CD4-positive, CD25-positive, alpha-beta regulatory T cell (primary cell): ENCODE results near the gene ADAM12. TPM values are rescaled to one million over a fixed set of nuclear protein-coding genes. Genes with fewer than 3 reads are reported as not detected.

Source experiments
- ATAC-seq, 2 donors: fragments of 150-1000 bp; cut with Tn5 transposase; one replicate each; pipeline ENCODE4 v1.10.0; 2021; ENCODE audit warnings: low read depth in 2 of 2, moderate number of reproducible peaks in 2 of 2, moderate library complexity in 1 of 2
- DNase-seq, 3 donors: peaks; one replicate each; pipeline versions ENCODE4 v3.0.0 to v3.0.0-alpha.2; 2012 to 2022; ENCODE audit warnings: mixed read lengths in 1 of 3
- H3K27ac ChIP-seq: one replicate; pipeline ENCODE4 v1.7.0; 2013; ENCODE audit warnings: mild to moderate bottlenecking, low read length; ENCODE audit not compliant: insufficient read depth, poor library complexity, severe bottlenecking
- H3K27me3 ChIP-seq: one replicate; pipeline ENCODE4 v1.7.0; 2013; ENCODE audit warnings: low read length; ENCODE audit not compliant: control insufficient read depth, insufficient read depth
- H3K36me3 ChIP-seq: one replicate; pipeline ENCODE4 v1.7.0; 2013; ENCODE audit warnings: mild to moderate bottlenecking, low read length, moderate library complexity; ENCODE audit not compliant: control insufficient read depth, insufficient read depth
- H3K4me1 ChIP-seq: 2 replicates; pipeline ENCODE4 v1.7.0; 2013; ENCODE audit warnings: mild to moderate bottlenecking, low read length; ENCODE audit not compliant: insufficient read depth, control insufficient read depth, poor library complexity, severe bottlenecking
- H3K4me3 ChIP-seq: one replicate; pipeline ENCODE4 v1.7.0; 2013; ENCODE audit warnings: low read depth, mild to moderate bottlenecking, low read length, moderate library complexity
- H3K9me3 ChIP-seq, 2 experiments: 1 replicate in 1 of 2; 2 replicates in 1 of 2; pipeline ENCODE4 v1.7.0; 2013; ENCODE audit warnings: low read length in 2 of 2, mild to moderate bottlenecking in 1 of 2, moderate library complexity in 1 of 2; ENCODE audit not compliant: control insufficient read depth in 2 of 2
- H3K27ac Mint-ChIP-seq, 3 donors: one replicate each; pipeline ENCODE4 v1.8.0; 2020 to 2022; ENCODE audit warnings: mild to moderate bottlenecking in 3 of 3, mixed read lengths in 3 of 3, moderate library complexity in 2 of 3
- H3K27me3 Mint-ChIP-seq: one replicate; pipeline ENCODE4 v1.8.0; 2022; ENCODE audit warnings: mild to moderate bottlenecking, mixed read lengths
- H3K36me3 Mint-ChIP-seq: one replicate; pipeline ENCODE4 v1.8.0; 2020; ENCODE audit warnings: mixed read lengths
- H3K4me1 Mint-ChIP-seq, 4 donors: one replicate each; pipeline ENCODE4 v1.8.0; 2020 to 2022; ENCODE audit warnings: mixed read lengths in 4 of 4, mild to moderate bottlenecking in 1 of 4
- H3K4me3 Mint-ChIP-seq, 4 donors: one replicate each; pipeline ENCODE4 v1.8.0; 2020 to 2022; ENCODE audit warnings: mild to moderate bottlenecking in 4 of 4, mixed read lengths in 4 of 4, moderate library complexity in 3 of 4
- H3K9me3 Mint-ChIP-seq, 7 donors: one replicate each; pipeline ENCODE4 v1.8.0; 2020 to 2022; ENCODE audit warnings: mixed read lengths in 7 of 7, mild to moderate bottlenecking in 3 of 7, moderate library complexity in 2 of 7
- polyA plus RNA-seq, 4 donors: library from polyadenylated mRNA; unstranded; fragments of 300-500 nt; fragmentation: Illumina TruSeq; gene quantifications; one replicate each; pipeline ENCODE4 v1.2.3, GENCODE V29; 2021
- total RNA-seq: library from RNA; stranded (reverse); gene quantifications from one replicate; pipeline ENCODE4 v1.2.3, GENCODE V29; 2022

The ADAM12 gene
- total and polyA plus RNA-seq, 5 donors from 2014 or later = 1.3 to 3.8 (median 1.9) TPM

DNA sequence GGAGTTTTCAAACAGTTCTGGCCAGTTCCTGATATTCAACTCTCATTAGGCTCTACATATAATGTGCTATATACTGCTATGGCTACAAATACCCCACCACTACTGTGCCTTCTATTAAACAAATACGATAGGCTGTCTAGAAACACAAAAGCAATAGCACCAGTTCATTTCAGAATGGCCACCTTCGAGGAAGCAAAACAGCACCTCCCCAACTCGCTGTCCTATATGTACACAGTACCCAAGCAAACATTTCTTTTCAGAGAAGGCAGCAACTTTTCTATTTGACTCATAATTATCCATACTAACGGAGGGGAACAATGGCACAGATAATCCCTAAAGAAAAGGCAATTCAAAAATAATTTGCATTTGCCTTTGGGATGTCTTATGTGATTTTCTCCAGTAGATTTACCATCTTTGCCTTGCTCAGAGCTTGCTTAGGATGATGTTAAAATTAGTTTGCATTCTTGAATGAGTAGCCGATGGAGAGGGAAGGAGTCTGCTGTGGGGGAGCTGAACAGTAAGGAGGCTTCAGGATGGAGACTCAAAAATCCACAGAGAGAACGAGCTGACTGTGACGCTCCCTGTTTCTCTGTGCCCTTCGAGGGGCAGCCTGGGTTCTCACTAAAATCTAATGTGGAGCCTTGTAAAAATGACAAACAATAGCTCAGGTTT is 273.3 kb downstream of the ADAM12 start:
- Histone ChIP-seq H3K27me3 (no peaks in the 10 kb centered on the region), H3K27ac (no peak overlapping the region), H3K4me1 (no peaks in the 10 kb centered on the region), H3K9me3 (no peaks in the 10 kb centered on the region), H3K36me3 (no peaks in the 10 kb centered on the region), H3K4me3 (no peak overlapping the region)
- DNase-seq (no peak), ATAC-seq (no peak)
- H3K36me3 Mint-ChIP-seq = no peaks in the 10 kb centered on the region
- H3K27ac Mint-ChIP-seq = no peak overlapping the region
- peaks cover 0 to 6% (median 0%) of the 10 kb centered on the region in 7 donors for H3K9me3 Mint-ChIP-seq
- H3K4me3 Mint-ChIP-seq = no peak overlapping the region
- peaks cover 5% of the 10 kb centered on the region for H3K27me3 Mint-ChIP-seq
- no peaks in the 10 kb centered on the region for H3K4me1 Mint-ChIP-seq

DNA sequence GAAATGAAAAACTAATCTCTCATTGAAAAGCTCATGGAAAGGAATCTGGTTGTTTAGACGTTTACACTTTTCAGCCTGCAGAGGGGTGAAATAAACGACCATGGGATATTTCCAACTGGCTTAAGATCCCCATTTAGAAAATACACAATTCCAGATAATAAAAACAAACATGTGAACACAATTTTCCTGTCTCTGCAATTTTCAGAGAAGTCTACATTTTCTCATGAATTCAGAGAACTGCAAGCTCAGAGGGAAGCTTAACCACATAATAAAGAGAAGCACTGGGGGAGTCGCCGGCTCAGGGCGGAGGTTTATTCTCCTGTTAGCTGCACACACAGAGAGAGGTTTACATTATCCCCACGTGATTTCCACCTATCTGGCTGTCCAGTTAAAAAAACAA is 276.8 kb downstream of the ADAM12 start:
- Mint-ChIP-seq H3K36me3 (no peaks in the 10 kb centered on the region), H3K27ac (no peak overlapping the region), H3K4me1 (no peaks in the 10 kb centered on the region), H3K9me3 (peaks cover 0 to 6% (median 0%) of the 10 kb centered on the region in 7 donors), H3K4me3 (no peak overlapping the region), H3K27me3 (peaks cover 9% of the 10 kb centered on the region)
- H3K27me3 ChIP-seq = no peaks in the 10 kb centered on the region
- no peaks in the 10 kb centered on the region for H3K9me3 ChIP-seq
- ATAC-seq (no peak), DNase-seq (no peak)
- H3K27ac ChIP-seq = no peak overlapping the region
- no peaks in the 10 kb centered on the region for H3K36me3 ChIP-seq
- no peaks in the 10 kb centered on the region for H3K4me1 ChIP-seq
- no peak overlapping the region for H3K4me3 ChIP-seq

DNA sequence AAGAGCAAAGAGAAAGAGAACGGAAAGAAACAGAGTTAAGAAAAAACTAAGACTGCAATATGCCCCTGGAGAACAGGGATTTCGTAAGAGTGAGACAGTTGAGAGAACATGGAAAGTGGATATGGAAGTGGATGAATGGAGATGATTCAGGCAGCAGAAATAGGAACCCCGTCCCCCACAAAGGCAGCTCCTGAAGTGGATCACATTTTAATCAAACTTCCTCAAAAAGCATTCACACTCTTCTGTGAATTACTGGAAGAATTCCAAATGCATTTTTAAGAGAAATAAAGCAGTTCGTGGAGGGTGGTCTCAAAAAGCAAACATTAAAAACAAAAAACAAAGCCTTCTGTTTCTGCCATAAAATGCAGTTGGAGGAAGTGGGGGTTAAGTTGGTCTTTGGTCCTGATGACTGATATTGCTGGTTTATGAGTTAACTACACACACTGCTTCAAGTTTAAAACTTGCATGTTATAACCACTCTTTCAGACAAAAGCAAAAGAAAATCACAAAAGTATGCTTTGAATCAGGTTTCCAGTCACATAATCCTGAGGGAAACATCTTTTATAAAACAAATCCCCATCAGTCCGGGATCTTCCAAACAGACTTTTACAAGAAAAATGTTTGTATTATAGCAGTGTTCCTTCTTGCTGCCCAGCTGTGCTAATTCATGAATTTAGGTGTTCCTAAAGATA is 277.6 kb downstream of the ADAM12 start:
- peaks cover 0 to 6% (median 0%) of the 10 kb centered on the region in 7 donors for H3K9me3 Mint-ChIP-seq
- H3K27me3 Mint-ChIP-seq = peaks cover 9% of the 10 kb centered on the region
- no peaks in the 10 kb centered on the region for H3K36me3 ChIP-seq
- H3K27me3 ChIP-seq = no peaks in the 10 kb centered on the region
- H3K36me3 Mint-ChIP-seq = no peaks in the 10 kb centered on the region
- no peak overlapping the region for H3K27ac ChIP-seq
- H3K4me1 ChIP-seq = no peaks in the 10 kb centered on the region
- H3K4me1 Mint-ChIP-seq = no peaks in the 10 kb centered on the region
- no peak for ATAC-seq
- no peak for DNase-seq
- H3K9me3 ChIP-seq = no peaks in the 10 kb centered on the region
- H3K27ac Mint-ChIP-seq = no peak overlapping the region
- no peak overlapping the region for H3K4me3 Mint-ChIP-seq
- H3K4me3 ChIP-seq = no peak overlapping the region

DNA sequence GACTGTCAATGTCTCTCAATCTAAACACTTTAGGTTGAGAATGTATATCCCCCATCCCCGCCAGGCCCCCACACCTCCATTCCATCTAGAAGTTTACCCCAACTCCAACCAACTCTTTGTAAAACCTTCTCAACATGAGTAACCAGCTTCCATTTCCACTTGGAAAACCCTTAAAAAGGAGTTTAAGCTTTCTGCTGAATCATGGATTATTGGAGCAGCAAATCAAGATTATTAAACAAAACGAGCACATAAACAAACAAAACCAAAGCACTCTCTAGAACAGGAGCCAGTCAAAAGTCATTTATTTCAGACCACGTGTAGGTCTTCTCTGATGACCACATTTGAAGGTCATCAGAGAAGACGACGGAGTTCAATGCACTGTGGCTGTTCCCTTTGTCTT is 278.4 kb downstream of the ADAM12 start:
- no peaks in the 10 kb centered on the region for H3K4me1 ChIP-seq
- no peaks in the 10 kb centered on the region for H3K36me3 Mint-ChIP-seq
- no peak overlapping the region for H3K27ac Mint-ChIP-seq
- no peak overlapping the region for H3K4me3 Mint-ChIP-seq
- H3K4me1 Mint-ChIP-seq = no peaks in the 10 kb centered on the region
- ATAC-seq = no peak
- H3K9me3 ChIP-seq = no peaks in the 10 kb centered on the region
- H3K27me3 Mint-ChIP-seq = peaks cover 9% of the 10 kb centered on the region
- H3K36me3 ChIP-seq = no peaks in the 10 kb centered on the region
- H3K9me3 Mint-ChIP-seq = peaks cover 0 to 6% (median 0%) of the 10 kb centered on the region in 7 donors
- no peak overlapping the region for H3K4me3 ChIP-seq
- H3K27me3 ChIP-seq = no peaks in the 10 kb centered on the region
- DNase-seq = no peak
- H3K27ac ChIP-seq = no peak overlapping the region

DNA sequence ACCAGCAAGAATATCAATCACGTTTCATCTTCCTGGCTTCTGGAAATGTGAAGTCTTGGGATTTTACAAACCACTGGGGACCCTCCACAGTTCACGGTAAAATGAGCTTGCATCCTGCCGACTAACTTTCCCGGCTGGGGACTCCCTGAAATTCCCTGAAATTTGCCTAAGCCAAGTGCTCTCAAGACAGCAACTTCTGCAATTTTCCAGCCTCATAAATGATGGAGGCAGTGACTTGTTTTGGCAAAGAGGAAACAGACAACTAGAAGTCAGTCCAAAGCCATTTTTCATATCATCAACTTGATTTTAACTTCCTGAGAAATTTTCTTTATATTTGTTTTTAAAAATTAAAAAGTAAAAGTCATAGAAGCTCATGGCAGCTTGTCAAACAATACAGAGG is 279.6 kb downstream of the ADAM12 start:
- peaks cover 0 to 6% (median 0%) of the 10 kb centered on the region in 7 donors for H3K9me3 Mint-ChIP-seq
- no peak overlapping the region for H3K27ac ChIP-seq
- H3K4me3 ChIP-seq = no peak overlapping the region
- H3K27me3 Mint-ChIP-seq = peaks cover 9% of the 10 kb centered on the region
- H3K4me3 Mint-ChIP-seq = no peak overlapping the region
- H3K9me3 ChIP-seq = no peaks in the 10 kb centered on the region
- H3K27ac Mint-ChIP-seq = no peak overlapping the region
- H3K36me3 ChIP-seq = no peaks in the 10 kb centered on the region
- no peak for DNase-seq
- H3K36me3 Mint-ChIP-seq = no peaks in the 10 kb centered on the region
- no peaks in the 10 kb centered on the region for H3K27me3 ChIP-seq
- H3K4me1 Mint-ChIP-seq = no peaks in the 10 kb centered on the region
- ATAC-seq = no peak
- no peaks in the 10 kb centered on the region for H3K4me1 ChIP-seq

DNA sequence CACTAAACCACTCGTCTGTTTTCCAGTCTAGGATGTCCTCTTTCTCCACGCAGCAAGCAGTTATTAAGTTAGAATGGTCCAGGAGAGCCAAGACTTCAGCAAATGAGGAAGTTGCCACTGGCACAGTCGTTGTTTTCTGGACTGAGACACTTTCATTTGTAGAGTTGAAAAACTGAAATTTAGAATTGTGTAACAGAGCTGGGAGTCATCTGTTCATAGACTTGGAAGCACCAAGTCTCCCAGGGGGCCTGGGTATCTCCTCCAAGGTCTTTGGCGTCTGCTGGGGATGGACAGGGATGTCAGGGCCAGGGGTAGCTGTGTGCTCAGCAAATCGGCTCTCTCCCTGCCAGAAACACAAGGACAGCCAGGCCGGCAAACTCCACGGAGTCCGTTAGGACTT is 283.5 kb downstream of the ADAM12 start:
- no peak for ATAC-seq
- peaks cover 2% of the 10 kb centered on the region for H3K27me3 Mint-ChIP-seq
- no peaks in the 10 kb centered on the region for H3K36me3 Mint-ChIP-seq

DNA sequence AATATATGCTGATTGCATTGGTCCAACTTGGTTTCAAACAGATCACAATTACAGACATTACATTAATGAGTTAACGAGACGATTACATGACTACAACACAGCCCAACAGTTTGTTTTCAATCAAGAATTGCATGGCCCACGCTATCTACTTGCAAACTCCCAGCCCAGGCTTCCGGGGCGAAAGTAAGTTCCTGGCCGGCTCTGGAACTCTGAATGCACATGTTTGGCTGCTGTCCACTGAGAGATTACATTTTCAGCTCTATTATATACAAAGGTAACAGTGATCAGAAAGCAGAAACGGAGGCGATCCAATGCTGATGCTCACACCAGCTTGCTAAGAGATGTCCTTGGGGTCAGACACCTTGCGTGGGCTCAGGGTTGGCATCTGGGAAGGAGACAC is 285.6 kb downstream of the ADAM12 start:
- H3K27ac ChIP-seq = no peak overlapping the region
- Mint-ChIP-seq H3K27ac (no peak overlapping the region), H3K4me1 (no peaks in the 10 kb centered on the region), H3K36me3 (no peaks in the 10 kb centered on the region), H3K27me3 (no peaks in the 10 kb centered on the region), H3K9me3 (no peaks in the 10 kb centered on the region), H3K4me3 (no peak overlapping the region)
- H3K4me1 ChIP-seq = no peaks in the 10 kb centered on the region
- ATAC-seq (no peak), DNase-seq (no peak)
- H3K27me3 ChIP-seq = no peaks in the 10 kb centered on the region
- H3K36me3 ChIP-seq = no peaks in the 10 kb centered on the region
- H3K4me3 ChIP-seq = no peak overlapping the region
- H3K9me3 ChIP-seq = no peaks in the 10 kb centered on the region

More for the DNA sequence above, 283.5 kb downstream of the ADAM12 start:
- Histone ChIP-seq H3K9me3 (no peaks in the 10 kb centered on the region), H3K27ac (no peak overlapping the region), H3K4me1 (no peaks in the 10 kb centered on the region), H3K36me3 (no peaks in the 10 kb centered on the region), H3K4me3 (no peak overlapping the region), H3K27me3 (no peaks in the 10 kb centered on the region)
- Mint-ChIP-seq H3K27ac (peak overlapping the region in 1 of 3 donors; percentile 11), H3K4me3 (no peak overlapping the region), H3K9me3 (peaks cover 0 to 1% (median 0%) of the 10 kb centered on the region in 7 donors), H3K4me1 (no peaks in the 10 kb centered on the region)
- no peak for DNase-seq

DNA sequence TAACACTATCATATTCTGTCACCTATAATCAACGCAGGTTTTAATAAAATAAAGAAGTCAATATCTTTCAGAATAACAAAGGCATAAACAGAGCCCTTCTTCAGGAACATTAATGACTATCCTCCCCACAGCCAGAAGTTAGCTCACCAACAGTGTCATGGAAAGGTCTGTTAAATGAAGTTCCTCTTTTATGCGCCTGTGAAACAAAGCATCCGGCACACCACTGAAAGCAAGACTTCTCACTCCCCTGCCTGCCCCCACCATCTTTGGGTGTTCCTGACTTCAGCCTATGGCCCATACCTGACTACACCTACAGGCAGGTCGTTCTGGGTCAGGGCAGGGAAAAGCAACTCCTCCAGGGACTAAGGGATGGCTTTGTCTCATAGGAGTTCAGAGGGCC is 286.5 kb downstream of the ADAM12 start:
- ATAC-seq (peak in 1 of 2 donors; percentile 14), DNase-seq (no peak)
- no peak overlapping the region for H3K27ac ChIP-seq
- Mint-ChIP-seq H3K36me3 (no peaks in the 10 kb centered on the region), H3K27me3 (no peaks in the 10 kb centered on the region), H3K4me3 (no peak overlapping the region), H3K4me1 (no peaks in the 10 kb centered on the region), H3K27ac (no peak overlapping the region), H3K9me3 (no peaks in the 10 kb centered on the region)
- no peaks in the 10 kb centered on the region for H3K36me3 ChIP-seq
- no peaks in the 10 kb centered on the region for H3K4me1 ChIP-seq
- H3K9me3 ChIP-seq = no peaks in the 10 kb centered on the region
- H3K27me3 ChIP-seq = no peaks in the 10 kb centered on the region
- no peak overlapping the region for H3K4me3 ChIP-seq
